Activated naive CD4-positive, alpha-beta T cell treated with anti-CD3 and anti-CD28 coated beads, Interleukin-2, amount 10 ng/mL, durations not matched to agents 7 days and 5 days (primary cell): Measurements from ENCODE around the gene NID2.
A peak's percentile ranks its signal among the peaks of the same experiment; 100 is the strongest.

ENCODE experiments used
- CTCF ChIA-PET: fragments of 350-600 bp; sonication (Branson Sonifier 250); formaldehyde crosslinking; loops from one replicate; lab custom pipeline; 2021; ENCODE audit warnings: antibody characterized with exemption; lab: Charles Lee
- DNase-seq: peaks from one replicate; pipeline ENCODE4 v3.0.0-alpha.2; 2020
- H3K27ac Mint-ChIP-seq: one replicate; pipeline ENCODE4 v1.8.0; 2021; ENCODE audit warnings: mild to moderate bottlenecking, moderate library complexity, mixed read lengths
- H3K27me3 Mint-ChIP-seq: one replicate; pipeline ENCODE4 v1.8.0; 2021; ENCODE audit warnings: mild to moderate bottlenecking, mixed read lengths
- H3K36me3 Mint-ChIP-seq: one replicate; pipeline ENCODE4 v1.8.0; 2021; ENCODE audit warnings: mixed read lengths
- H3K4me1 Mint-ChIP-seq: one replicate; pipeline ENCODE4 v1.8.0; 2021; ENCODE audit warnings: mixed read lengths
- H3K4me3 Mint-ChIP-seq: one replicate; pipeline ENCODE4 v1.8.0; 2021; ENCODE audit warnings: mild to moderate bottlenecking, moderate library complexity, mixed read lengths
- H3K9me3 Mint-ChIP-seq: one replicate; pipeline ENCODE4 v1.8.0; 2021; ENCODE audit warnings: mixed read lengths

Gene NID2

DNA sequence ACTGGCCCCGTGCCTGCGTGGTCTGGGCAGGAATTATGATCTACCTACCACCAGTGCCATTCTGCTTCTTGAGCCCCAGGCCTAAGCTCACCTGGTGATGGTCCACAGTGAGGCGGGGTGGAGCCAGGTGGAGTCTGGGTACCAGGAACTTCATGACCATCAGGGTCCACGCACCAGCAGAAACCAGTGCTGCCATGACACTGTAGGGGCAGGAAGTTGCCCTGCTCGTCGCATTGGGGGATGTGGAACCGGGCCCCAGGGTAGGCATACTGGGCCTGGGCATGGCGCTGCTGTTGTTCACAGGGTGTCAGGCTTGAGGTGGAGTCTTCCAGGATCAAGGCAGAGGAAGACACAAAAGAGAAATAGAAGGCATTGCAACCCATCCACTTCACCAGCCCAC, 49.9 kb downstream of the NID2 start:
- Mint-ChIP-seq H3K27me3 (peaks cover 26% of the 10 kb centered on the region), H3K9me3 (peaks cover 10% of the 10 kb centered on the region), H3K4me1 (peaks cover 47% of the 10 kb centered on the region), H3K4me3 (no peak overlapping the region), H3K36me3 (peaks cover 7% of the 10 kb centered on the region), H3K27ac (no peak overlapping the region)
- no peak for DNase-seq
- CTCF ChIA-PET = interaction anchor here (0.8 kb wide), 1 partner anchor 23 kb away, joined by 4 read pairs; no protein-coding TSS in a partner anchor

DNA sequence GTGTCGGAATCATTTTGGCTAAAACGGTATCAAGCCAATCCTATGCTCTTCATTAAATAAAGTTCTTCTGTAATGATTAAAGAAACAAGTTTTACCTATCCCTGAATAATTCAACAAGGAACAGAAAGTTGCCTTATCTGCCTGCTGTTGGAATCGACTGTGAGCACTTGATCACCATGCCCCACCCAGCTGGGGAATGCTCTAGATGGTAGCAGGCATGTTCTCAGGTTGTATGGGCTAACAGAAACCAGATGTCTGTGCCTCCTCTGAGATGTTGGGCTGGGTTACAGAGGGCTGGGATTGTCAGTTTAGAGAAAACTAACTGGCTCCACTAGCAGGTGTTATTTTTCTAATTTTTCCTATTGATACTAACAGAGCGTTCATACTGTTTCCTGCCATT, 50.6 kb downstream of the NID2 start:
- peaks cover 5% of the 10 kb centered on the region for H3K36me3 Mint-ChIP-seq
- H3K9me3 Mint-ChIP-seq = peaks cover 5% of the 10 kb centered on the region
- DNase-seq = no peak
- H3K27ac Mint-ChIP-seq = no peak overlapping the region
- CTCF ChIA-PET = no interaction called here
- peaks cover 41% of the 10 kb centered on the region for H3K4me1 Mint-ChIP-seq
- no peak overlapping the region for H3K4me3 Mint-ChIP-seq
- H3K27me3 Mint-ChIP-seq = peaks cover 23% of the 10 kb centered on the region

DNA sequence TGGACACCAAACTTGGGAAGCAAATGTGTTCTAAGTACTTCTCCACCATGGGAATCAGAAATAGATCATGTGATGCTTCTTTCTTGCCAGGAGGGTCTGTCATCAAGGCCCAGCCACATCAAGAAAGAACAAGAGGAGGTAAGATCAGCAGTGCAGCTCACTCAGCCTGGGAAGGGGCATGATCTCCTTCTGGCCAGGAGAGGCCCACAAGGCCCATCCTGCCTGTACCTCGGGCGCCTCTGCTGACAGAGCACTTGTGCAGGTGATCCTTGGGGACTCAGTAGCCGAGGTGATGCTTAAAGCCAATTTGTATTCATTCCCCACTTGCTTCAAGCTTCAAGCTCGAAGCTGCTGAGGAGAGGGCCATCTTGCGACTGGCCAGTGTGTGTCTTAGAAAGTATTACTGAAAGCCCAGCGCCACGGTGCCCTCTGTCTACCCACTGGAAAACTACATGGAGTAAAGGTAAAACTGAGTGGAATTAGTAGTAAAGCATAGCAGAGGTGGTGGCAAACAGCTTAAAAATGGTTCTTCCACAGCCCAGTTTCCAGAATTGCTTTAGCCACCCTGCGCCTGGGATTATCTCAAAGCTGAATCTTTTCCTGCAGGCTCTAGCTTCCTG, 53.3 kb downstream of the NID2 start:
- peaks cover 15% of the 10 kb centered on the region for H3K36me3 Mint-ChIP-seq
- no peak overlapping the region for H3K4me3 Mint-ChIP-seq
- peaks cover 23% of the 10 kb centered on the region for H3K27me3 Mint-ChIP-seq
- CTCF ChIA-PET = interaction anchor here (0.7 to 1.9 kb wide), 3 partner anchors 10 to 115 kb away, joined by 3 to 8 read pairs (median 5); no protein-coding TSS in a partner anchor
- no peaks in the 10 kb centered on the region for H3K9me3 Mint-ChIP-seq
- peaks cover 15% of the 10 kb centered on the region for H3K4me1 Mint-ChIP-seq
- DNase-seq = no peak
- no peak overlapping the region for H3K27ac Mint-ChIP-seq

DNA sequence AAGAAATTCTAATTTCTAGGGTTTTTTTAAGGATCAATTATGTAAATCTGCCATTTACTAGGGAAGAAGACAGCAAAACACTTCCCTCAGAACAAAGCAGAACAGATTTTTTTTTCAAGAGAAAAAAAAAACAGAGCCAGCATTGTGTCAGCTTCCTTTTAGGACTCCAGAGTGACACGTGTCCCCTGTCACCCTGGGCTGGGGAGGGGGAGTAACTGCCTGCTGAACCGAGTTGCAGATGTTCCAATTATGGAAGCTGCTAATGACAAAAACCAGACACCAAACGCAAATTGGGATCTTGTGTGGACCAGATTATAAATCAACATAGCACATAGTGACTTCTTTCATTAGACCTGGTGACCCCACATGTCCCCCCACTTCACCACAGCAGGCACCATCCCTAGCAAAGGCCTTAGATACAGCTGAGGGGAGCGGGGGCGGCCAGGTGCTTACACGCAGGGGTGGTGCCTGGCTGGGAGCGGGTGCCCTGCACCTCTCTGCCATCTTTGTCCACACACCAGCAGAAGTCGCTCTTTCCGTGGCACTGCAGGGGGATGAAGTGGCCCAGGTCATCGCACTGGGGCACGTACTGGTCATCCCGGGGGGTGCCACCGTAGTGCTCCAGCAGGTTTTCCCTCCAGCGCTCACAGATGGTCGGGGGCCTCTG, 54.1 kb downstream of the NID2 start:
- Mint-ChIP-seq H3K9me3 (no peaks in the 10 kb centered on the region), H3K4me3 (no peak overlapping the region), H3K27me3 (peaks cover 23% of the 10 kb centered on the region), H3K4me1 (peaks cover 7% of the 10 kb centered on the region), H3K27ac (no peak overlapping the region), H3K36me3 (peaks cover 18% of the 10 kb centered on the region)
- DNase-seq = no peak
- CTCF ChIA-PET = no interaction called here

DNA sequence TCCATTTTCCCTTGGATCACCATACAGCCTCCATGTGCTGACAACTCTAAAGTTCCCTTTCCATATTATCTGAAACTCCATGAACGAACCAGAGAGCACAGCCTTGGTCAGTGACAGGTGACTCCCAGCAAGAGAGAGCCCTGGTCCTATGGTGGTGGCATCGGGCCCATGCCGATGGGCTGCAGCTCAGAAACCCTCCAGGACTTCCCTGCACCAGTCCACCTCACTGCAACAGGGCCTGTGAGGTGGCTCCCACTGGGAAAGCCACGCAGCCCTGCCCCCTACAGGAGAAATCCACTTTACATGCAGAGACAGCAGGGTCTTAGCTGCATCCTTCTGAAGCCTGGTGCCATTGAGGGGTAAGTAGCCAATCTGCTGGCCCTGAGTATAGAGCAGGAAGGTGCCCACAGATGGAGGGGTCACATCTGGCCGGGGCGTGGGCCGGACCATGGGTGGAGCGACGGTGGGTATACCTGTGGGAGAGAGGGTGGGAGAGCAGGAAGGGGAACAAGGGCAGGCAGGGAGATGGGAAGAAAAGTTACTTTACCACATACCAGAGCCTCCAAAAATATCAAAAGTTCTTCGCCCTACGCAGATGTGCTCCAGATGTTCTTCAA, 54.8 kb downstream of the NID2 start:
- DNase-seq = peak; percentile 29
- no peak overlapping the region for H3K27ac Mint-ChIP-seq
- no peak overlapping the region for H3K4me3 Mint-ChIP-seq
- CTCF ChIA-PET = no interaction called here
- peaks cover 4% of the 10 kb centered on the region for H3K4me1 Mint-ChIP-seq
- no peaks in the 10 kb centered on the region for H3K9me3 Mint-ChIP-seq
- H3K36me3 Mint-ChIP-seq = peaks cover 19% of the 10 kb centered on the region
- peaks cover 23% of the 10 kb centered on the region for H3K27me3 Mint-ChIP-seq

DNA sequence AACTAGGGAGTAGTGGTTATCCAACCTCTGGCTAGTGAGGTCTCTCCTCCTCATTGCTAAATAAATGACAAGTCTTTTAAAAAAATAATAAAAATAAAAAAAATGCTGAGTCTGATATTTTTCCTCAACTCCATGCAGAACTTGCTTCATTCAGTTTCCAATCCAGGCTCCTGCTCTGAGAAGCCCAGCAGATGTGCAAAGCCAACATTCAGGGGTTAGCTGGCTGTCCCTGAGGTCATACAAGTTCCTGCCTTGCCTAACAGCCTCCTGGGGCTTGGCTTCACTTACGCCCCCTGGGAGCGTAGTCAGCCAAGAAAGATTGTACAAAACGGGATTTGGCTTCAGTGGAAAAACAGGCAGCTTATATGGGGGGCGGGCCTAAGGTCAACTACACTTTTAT, 56.2 kb downstream of the NID2 start:
- no peak for DNase-seq
- CTCF ChIA-PET = no interaction called here
- H3K36me3 Mint-ChIP-seq = peaks cover 32% of the 10 kb centered on the region

DNA sequence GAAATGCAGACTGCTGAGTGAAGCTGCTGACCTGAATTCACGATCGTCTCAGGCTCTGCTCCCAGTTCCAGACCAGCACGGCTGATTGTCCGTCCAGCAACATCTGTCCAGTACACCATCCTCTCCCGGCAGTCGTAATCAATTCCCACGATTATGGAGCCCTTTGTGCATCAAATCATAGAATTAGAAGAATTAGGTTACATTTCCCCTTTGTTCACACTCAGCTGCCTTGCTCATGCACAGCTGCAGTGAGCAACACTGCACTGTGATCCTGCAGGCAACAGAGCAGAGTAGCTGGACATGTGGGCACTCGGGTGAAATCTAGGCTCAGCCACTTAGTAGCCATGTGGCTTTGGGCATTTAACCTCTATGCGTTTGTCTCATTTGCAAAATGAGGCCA, 57.3 kb downstream of the NID2 start:
- H3K27ac Mint-ChIP-seq = no peak overlapping the region
- H3K9me3 Mint-ChIP-seq = no peaks in the 10 kb centered on the region
- H3K4me3 Mint-ChIP-seq = no peak overlapping the region
- peaks cover 37% of the 10 kb centered on the region for H3K36me3 Mint-ChIP-seq
- no peak for DNase-seq
- H3K4me1 Mint-ChIP-seq = no peaks in the 10 kb centered on the region
- H3K27me3 Mint-ChIP-seq = peaks cover 12% of the 10 kb centered on the region
- CTCF ChIA-PET = interaction anchor here (0.8 kb wide), 1 partner anchor 12 kb away, joined by 3 read pairs; no protein-coding TSS in a partner anchor

More for the DNA sequence above, 56.2 kb downstream of the NID2 start:
- H3K4me3 Mint-ChIP-seq = no peak overlapping the region
- H3K27ac Mint-ChIP-seq = no peak overlapping the region
- H3K27me3 Mint-ChIP-seq = peaks cover 19% of the 10 kb centered on the region
- no peaks in the 10 kb centered on the region for H3K9me3 Mint-ChIP-seq
- H3K4me1 Mint-ChIP-seq = no peaks in the 10 kb centered on the region

DNA sequence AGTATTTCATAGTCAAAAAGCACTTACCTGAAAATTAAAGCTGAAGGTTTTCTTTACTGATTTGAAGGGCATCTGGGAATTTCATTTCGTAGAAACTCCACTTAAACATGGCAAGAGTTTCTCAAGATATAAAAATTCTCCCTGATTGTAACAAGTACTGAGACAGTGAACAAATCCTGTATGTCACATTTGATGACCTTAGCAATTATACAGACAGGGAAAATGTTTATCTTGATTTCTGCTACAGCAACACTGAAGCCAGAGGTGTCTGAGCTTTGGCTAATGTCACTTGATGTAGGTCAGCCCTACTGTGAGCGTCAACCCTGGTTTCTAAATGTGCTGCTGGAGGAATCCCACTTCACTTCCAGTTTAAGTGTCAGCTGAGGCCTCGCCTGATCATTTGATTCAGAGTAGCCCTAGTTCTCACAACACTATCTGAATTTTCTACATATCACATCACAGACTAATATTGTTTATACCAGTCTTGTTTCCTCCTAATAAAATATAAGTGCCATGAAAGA, 58.6 kb downstream of the NID2 start:
- H3K36me3 Mint-ChIP-seq = peaks cover 50% of the 10 kb centered on the region
- no peak overlapping the region for H3K4me3 Mint-ChIP-seq
- H3K4me1 Mint-ChIP-seq = no peaks in the 10 kb centered on the region
- no peaks in the 10 kb centered on the region for H3K9me3 Mint-ChIP-seq
- peaks cover 7% of the 10 kb centered on the region for H3K27me3 Mint-ChIP-seq
- no peak overlapping the region for H3K27ac Mint-ChIP-seq
- DNase-seq = no peak
- CTCF ChIA-PET = interaction anchor here (2.4 kb wide), 1 partner anchor 14 kb away, joined by 6 read pairs; no protein-coding TSS in a partner anchor

DNA sequence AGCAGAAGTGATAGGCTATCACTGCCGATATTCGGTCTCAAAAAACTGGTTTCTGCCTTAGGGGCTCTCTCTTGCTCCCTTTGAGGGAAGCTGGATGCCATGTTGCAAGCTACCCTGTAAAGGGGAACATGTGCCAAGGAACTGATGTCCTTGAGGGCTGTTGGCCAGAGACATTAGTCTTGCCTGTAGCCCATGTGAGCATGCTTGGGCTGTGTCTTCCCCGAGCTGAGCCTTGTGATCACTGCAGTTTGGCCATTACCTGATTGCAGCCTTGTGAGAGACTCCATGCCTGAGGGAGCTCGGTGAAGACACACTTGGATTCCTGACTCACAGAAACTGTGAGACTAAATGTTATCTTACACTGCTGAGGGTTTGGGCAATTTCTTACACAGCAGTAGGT, 60.7 kb downstream of the NID2 start:
- Mint-ChIP-seq H3K4me3 (no peak overlapping the region), H3K36me3 (peaks cover 66% of the 10 kb centered on the region), H3K4me1 (no peaks in the 10 kb centered on the region), H3K27ac (peak overlapping the region; percentile 3), H3K27me3 (no peaks in the 10 kb centered on the region), H3K9me3 (no peaks in the 10 kb centered on the region)
- DNase-seq = no peak
- CTCF ChIA-PET = no interaction called here

DNA sequence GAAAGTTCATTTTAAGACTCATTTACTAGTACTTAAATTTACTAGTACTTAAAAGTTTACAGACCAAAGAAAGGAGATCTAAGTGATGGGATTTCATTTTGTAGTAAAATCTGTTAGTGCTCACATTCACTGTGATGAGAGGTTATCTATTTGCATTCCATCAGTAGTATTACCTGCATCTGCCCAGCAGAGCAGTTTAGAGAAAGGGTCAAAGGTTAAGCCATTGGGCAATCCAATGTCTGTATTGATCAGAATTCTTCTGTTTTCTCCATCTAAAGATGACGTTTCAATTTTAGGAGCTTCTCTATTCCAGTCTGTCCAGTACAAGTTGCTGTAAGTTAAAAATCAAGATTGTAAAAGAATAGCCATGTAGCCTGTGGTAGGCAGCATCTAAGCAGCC, 61.2 kb downstream of the NID2 start:
- Mint-ChIP-seq H3K4me1 (no peaks in the 10 kb centered on the region), H3K27me3 (no peaks in the 10 kb centered on the region), H3K36me3 (peaks cover 68% of the 10 kb centered on the region), H3K9me3 (no peaks in the 10 kb centered on the region), H3K27ac (no peak overlapping the region), H3K4me3 (no peak overlapping the region)
- DNase-seq = no peak
- CTCF ChIA-PET = no interaction called here

DNA sequence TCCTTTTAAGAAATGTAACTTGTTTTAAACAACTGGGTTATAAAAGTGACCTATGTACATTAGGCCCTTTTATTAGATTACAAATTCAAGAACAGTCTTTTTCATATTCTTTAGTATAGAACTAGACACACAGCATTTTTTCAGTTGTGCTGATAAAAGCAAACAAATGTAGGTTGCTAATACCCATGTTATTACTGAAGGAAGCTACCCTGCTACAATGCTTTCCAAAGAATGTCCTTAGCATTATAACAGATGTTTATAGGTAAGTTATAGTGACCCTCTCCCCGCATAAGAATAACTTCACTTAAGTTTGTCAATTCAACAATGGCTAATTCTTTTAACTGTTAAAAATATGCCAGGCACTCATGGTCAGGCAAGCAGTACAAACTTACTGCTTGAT, 61.6 kb downstream of the NID2 start:
- Mint-ChIP-seq H3K27ac (no peak overlapping the region), H3K4me1 (no peaks in the 10 kb centered on the region), H3K9me3 (no peaks in the 10 kb centered on the region), H3K4me3 (no peak overlapping the region), H3K27me3 (no peaks in the 10 kb centered on the region), H3K36me3 (peaks cover 72% of the 10 kb centered on the region)
- no peak for DNase-seq
- CTCF ChIA-PET = no interaction called here

DNA sequence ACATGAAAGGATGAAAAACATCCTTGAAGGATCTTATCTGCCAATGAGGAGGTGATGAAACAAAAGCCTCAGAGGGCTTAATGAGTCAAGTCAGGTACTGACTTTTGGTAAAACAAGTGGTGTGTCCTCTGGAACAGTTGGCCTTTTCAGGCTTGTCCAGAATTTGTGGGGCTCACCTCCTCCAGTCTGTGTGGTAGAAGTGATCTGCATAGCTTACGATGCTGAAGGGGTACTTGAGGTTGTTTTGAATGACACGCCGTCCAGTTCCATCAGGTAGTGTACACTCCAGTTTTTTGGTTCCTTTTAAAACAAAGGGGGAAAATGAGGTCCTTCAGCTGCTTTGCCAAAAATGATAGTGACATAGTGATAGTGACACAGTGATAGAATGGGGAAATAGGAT, 62.5 kb downstream of the NID2 start:
- Mint-ChIP-seq H3K4me3 (no peak overlapping the region), H3K36me3 (peaks cover 72% of the 10 kb centered on the region), H3K27me3 (no peaks in the 10 kb centered on the region), H3K27ac (no peak overlapping the region), H3K4me1 (no peaks in the 10 kb centered on the region), H3K9me3 (no peaks in the 10 kb centered on the region)
- CTCF ChIA-PET = interaction anchor here (1.0 to 1.2 kb wide), 3 partner anchors 11 to 14 kb away, joined by 3 to 4 read pairs (median 3); no protein-coding TSS in a partner anchor
- no peak for DNase-seq

DNA sequence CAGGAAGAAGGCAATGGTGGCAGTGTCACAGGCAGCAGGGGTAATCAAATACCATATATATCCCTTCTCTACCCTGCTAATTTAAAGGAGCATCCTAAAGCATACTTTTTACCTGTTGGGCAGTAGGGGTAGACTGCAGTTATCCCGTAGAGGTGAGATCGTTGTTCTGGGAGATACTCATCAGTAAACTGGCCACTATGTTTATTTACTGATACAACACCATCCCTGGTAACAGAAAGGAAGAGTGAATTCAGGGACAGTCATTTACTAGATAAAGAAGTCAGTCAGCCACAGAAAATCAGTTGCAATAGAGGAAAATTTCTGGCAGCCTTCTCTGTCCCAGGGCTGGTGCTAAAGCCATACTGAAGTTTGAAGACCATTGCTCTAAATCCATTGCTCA, 63.2 kb downstream of the NID2 start:
- H3K9me3 Mint-ChIP-seq = no peaks in the 10 kb centered on the region
- peaks cover 66% of the 10 kb centered on the region for H3K36me3 Mint-ChIP-seq
- H3K27me3 Mint-ChIP-seq = no peaks in the 10 kb centered on the region
- DNase-seq = no peak
- H3K4me1 Mint-ChIP-seq = no peaks in the 10 kb centered on the region
- no peak overlapping the region for H3K4me3 Mint-ChIP-seq
- H3K27ac Mint-ChIP-seq = no peak overlapping the region
- CTCF ChIA-PET = interaction anchor here (1.0 to 1.2 kb wide), 3 partner anchors 10 to 14 kb away, joined by 3 to 4 read pairs (median 3); no protein-coding TSS in a partner anchor

DNA sequence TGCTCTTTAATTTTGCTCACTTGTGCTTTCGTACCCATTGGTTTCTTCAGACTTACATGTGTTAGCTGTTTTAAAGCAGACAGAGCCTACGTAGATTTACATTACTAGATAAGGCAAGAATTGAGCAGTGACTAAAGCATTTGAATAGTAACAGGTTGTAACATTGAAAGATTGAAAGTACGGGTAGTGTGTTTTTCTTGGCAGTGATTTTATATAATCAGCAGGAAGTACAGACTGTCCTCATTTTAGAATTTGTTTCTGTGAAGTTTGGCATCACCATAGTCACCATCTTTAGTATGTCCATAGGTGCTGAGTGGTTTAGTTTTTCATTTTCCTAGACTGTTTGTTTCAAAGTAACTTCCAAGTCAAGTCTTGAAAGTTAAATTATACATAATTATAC, 65.5 kb downstream of the NID2 start:
- Mint-ChIP-seq H3K27me3 (no peaks in the 10 kb centered on the region), H3K4me1 (no peaks in the 10 kb centered on the region), H3K27ac (no peak overlapping the region), H3K4me3 (no peak overlapping the region), H3K36me3 (peaks cover 66% of the 10 kb centered on the region), H3K9me3 (no peaks in the 10 kb centered on the region)
- no peak for DNase-seq
- CTCF ChIA-PET = no interaction called here
